PC-9 (cell line): Measurements from ENCODE around the gene CD2AP. TPM values are rescaled to one million over a fixed set of nuclear protein-coding genes. Genes with fewer than 3 reads are reported as not detected.
"Not testable (repeated sequence)": the region's sequence is repeated elsewhere in the genome, so short reads cannot be mapped to it uniquely, and the experiment has no call there.

Source experiments
- BruUV-seq: library from RNA; stranded (reverse); fragments of 400-500 nt; replicated peaks from 2 replicates; lab custom pipeline; 2021; lab: Mats Ljungman, UMichigan
- CTCF ChIA-PET: fragments of 300-600 bp; sonication (Branson Sonifier 250); formaldehyde crosslinking; loops from one replicate; lab custom pipeline; 2022; ENCODE audit warnings: antibody characterized with exemption; lab: Charles Lee
- POLR2A ChIA-PET: fragments of 300-600 bp; sonication (Branson Sonifier 250); formaldehyde crosslinking; loops from one replicate; lab custom pipeline; 2022; ENCODE audit warnings: antibody characterized with exemption; ENCODE audit not compliant: unreplicated experiment; lab: Charles Lee
- DNase-seq, 2 experiments: peaks; one replicate each; pipeline versions ENCODE4 v3.0.0 to v3.0.0-alpha.2; 2015 to 2022; ENCODE audit warnings: mixed read lengths in 1 of 2
- H2AFZ ChIP-seq: fragments of 200-600 bp; sonication (generic); 2 replicates; pipeline ENCODE4 v1.8.1; 2017; ENCODE audit warnings: antibody characterized with exemption
- H3F3A ChIP-seq: fragments of 200-600 bp; sonication (generic); 2 replicates; pipeline ENCODE4 v1.8.1; 2017; ENCODE audit warnings: antibody characterized with exemption, mild to moderate bottlenecking, low read depth; ENCODE audit not compliant: insufficient read depth
- H3K27ac ChIP-seq: fragments of 200-600 bp; sonication (generic); 2 replicates; pipeline ENCODE4 v1.6.1; 2016; ENCODE audit warnings: mixed run types
- H3K27me3 ChIP-seq: fragments of 200-600 bp; sonication (generic); 2 replicates; pipeline ENCODE4 v1.6.1; 2016; ENCODE audit warnings: low read depth, mixed run types; ENCODE audit not compliant: insufficient read depth
- H3K36me3 ChIP-seq: fragments of 200-600 bp; sonication (generic); 2 replicates; pipeline ENCODE4 v1.6.1; 2016; ENCODE audit warnings: low read depth, mixed run types
- H3K4me1 ChIP-seq: fragments of 200-600 bp; sonication (generic); replicated peaks from 2 replicates; pipeline ENCODE4 v1.6.1; 2016; ENCODE audit warnings: mixed run types; ENCODE audit not compliant: insufficient read depth
- H3K4me2 ChIP-seq: fragments of 200-600 bp; sonication (generic); 2 replicates; pipeline ENCODE4 v1.6.1; 2017; ENCODE audit warnings: mixed run types
- H3K4me3 ChIP-seq: fragments of 200-600 bp; sonication (generic); 2 replicates; pipeline ENCODE4 v1.6.1; 2016; ENCODE audit warnings: mixed run types
- H3K79me2 ChIP-seq: fragments of 200-600 bp; sonication (generic); 2 replicates; pipeline ENCODE4 v1.6.1; 2017; ENCODE audit warnings: low read depth, mixed run types
- H3K9me2 ChIP-seq: fragments of 200-600 bp; sonication (generic); 2 replicates; pipeline ENCODE4 v1.8.1; 2017; ENCODE audit warnings: mild to moderate bottlenecking; ENCODE audit not compliant: insufficient read depth
- H3K9me3 ChIP-seq: fragments of 200-600 bp; sonication (generic); 2 replicates; pipeline ENCODE4 v1.8.1; 2016; ENCODE audit warnings: low read depth; ENCODE audit not compliant: insufficient read depth
- H4K20me1 ChIP-seq: fragments of 200-600 bp; sonication (generic); 2 replicates; pipeline ENCODE4 v1.8.1; 2017; ENCODE audit not compliant: insufficient read depth
- CTCF ChIP-seq: fragments of 200-600 bp; sonication (generic); conservative IDR thresholded peaks from 2 replicates; pipeline ENCODE4 v1.6.1; 2017; ENCODE audit warnings: mixed run types, antibody characterized with exemption, mild to moderate bottlenecking, moderate library complexity
- EZH2 ChIP-seq: fragments of 200-600 bp; sonication (generic); IDR thresholded peaks from 2 replicates; pipeline ENCODE4 v1.8.0; 2017; ENCODE audit warnings: antibody characterized with exemption, low read depth
- intact Hi-C: fragments of 100-400 bp; cut with micrococcal nuclease; formaldehyde crosslinking; loops from one replicate; pipeline ENCODE4 v1.10.0; 2022; ENCODE audit not compliant: unreplicated experiment
- total RNA-seq: library from RNA; stranded (reverse); gene quantifications from 2 replicates; pipeline ENCODE4 v1.2.3, GENCODE V29; 2021

Gene CD2AP
- total RNA-seq, 1 experiment from 2014 or later = 55.5 TPM

GRCh38 chr6:47647188-47647587, 169.6 kb downstream of the CD2AP start:
- no peaks in the 10 kb centered on the region for H4K20me1 ChIP-seq
- H2AFZ ChIP-seq = no peak overlapping the region
- intact Hi-C loops = no loop called here
- no peaks in the 10 kb centered on the region for H3K36me3 ChIP-seq
- H3K4me3 ChIP-seq = no peak overlapping the region
- no peaks in the 10 kb centered on the region; the same call in 1 of the 2 replicates for H3K9me3 ChIP-seq
- H3F3A ChIP-seq = peaks cover 7% of the 10 kb centered on the region; the same call in 1 of the 2 replicates
- H3K9me2 ChIP-seq = no peaks in the 10 kb centered on the region
- TF ChIP-seq EZH2 = no peak
- no peak for TF ChIP-seq CTCF
- no peaks in the 10 kb centered on the region for H3K27me3 ChIP-seq
- peaks cover 20% of the 10 kb centered on the region for H3K4me1 ChIP-seq
- ChIA-PET CTCF (no interaction called here), POLR2A (interaction anchor here (0.7 kb wide), 1 partner anchor 86 kb away, joined by 4 read pairs; no protein-coding TSS in a partner anchor)
- no peaks in the 10 kb centered on the region for H3K79me2 ChIP-seq
- no TSS peak for BruUV-seq
- no peak overlapping the region for H3K27ac ChIP-seq
- no peak for DNase-seq
- no peak overlapping the region for H3K4me2 ChIP-seq

GRCh38 chr6:47647626-47648025, 170.0 kb downstream of the CD2AP start:
- H3K4me3 ChIP-seq, H3K27ac ChIP-seq, intact Hi-C loops, H4K20me1 ChIP-seq, H3F3A ChIP-seq, H3K4me2 ChIP-seq, H3K9me3 ChIP-seq, H2AFZ ChIP-seq, H3K36me3 ChIP-seq, CTCF ChIA-PET, DNase-seq, BruUV-seq, H3K79me2 ChIP-seq, H3K27me3 ChIP-seq, H3K9me2 ChIP-seq, POLR2A ChIA-PET: not testable (repeated sequence)
- peaks cover 20% of the 10 kb centered on the region for H3K4me1 ChIP-seq

- ChIA-PET POLR2A (no interaction called here), CTCF (no interaction called here)
- no TSS peak for BruUV-seq
These were observed 170.4 kb downstream of the CD2AP start for GRCh38 chr6:47648031-47648430.

More at GRCh38 chr6:47648031-47648430, 170.4 kb downstream of the CD2AP start:
- Histone ChIP-seq H4K20me1 (no peaks in the 10 kb centered on the region), H2AFZ (no peak overlapping the region), H3K27ac (no peak overlapping the region), H3K4me3 (no peak overlapping the region), H3K9me2 (no peaks in the 10 kb centered on the region), H3K27me3 (no peaks in the 10 kb centered on the region), H3K4me1 (peaks cover 20% of the 10 kb centered on the region), H3K36me3 (no peaks in the 10 kb centered on the region), H3F3A (peaks cover 7% of the 10 kb centered on the region; the same call in 1 of the 2 replicates), H3K4me2 (no peak overlapping the region), H3K9me3 (no peaks in the 10 kb centered on the region; the same call in 1 of the 2 replicates), H3K79me2 (no peaks in the 10 kb centered on the region)
- no peak for TF ChIP-seq CTCF
- TF ChIP-seq EZH2 = no peak
- intact Hi-C loops = no loop called here
- DNase-seq = no peak
